ENCODE results near the gene SLC25A34. TPM values are rescaled to one million over a fixed set of nuclear protein-coding genes. Genes with fewer than 3 reads are reported as not detected.

The SLC25A34 gene
- total RNA-seq, 2 donors from 2014 or later = 0.88 to 1.9 TPM

- Mint-ChIP-seq H3K27me3 (no peaks in the 10 kb centered on the region), H3K36me3 (no peaks in the 10 kb centered on the region), H3K4me3 (no peak overlapping the region), H3K27ac (no peak overlapping the region), H3K4me1 (ENCODE audit: low read depth in 2 of 2) (no peaks in the 10 kb centered on the region), H3K9me3 (no peaks in the 10 kb centered on the region)
- ATAC-seq (no peak), DNase-seq (ENCODE audit: low spot score) (no peak)
Observed at GRCh38 chr1:15733218-15733725, 2.8 kb upstream of the SLC25A34 start.

DNA sequence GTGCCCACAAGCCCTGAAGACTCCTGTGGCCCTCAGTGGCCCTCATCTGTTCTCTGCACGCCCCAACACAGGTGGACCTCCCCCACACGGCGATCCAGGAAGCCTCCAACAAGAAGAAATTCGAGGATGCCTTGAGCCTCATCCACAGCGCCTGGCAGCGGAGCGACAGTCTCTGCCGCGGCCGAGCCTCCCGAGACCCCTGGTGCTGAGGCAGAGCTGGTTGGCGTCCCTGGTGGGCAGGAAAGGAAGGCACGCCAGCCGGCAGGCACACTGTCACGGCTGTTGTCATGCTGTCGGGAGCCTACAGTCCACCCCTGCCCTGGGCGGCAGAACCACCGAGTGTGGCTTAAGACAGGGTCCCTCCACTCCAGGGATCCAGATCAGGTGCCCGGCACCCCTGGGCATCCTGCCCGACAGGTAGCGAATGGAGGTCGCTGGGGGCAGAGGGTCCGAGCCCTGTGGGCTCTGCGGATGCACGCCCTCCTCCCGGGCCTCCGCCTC is 2.3 kb upstream of the SLC25A34 start:
- no peaks in the 10 kb centered on the region for H3K9me3 Mint-ChIP-seq
- H3K27ac Mint-ChIP-seq = no peak overlapping the region
- no peaks in the 10 kb centered on the region for H3K27me3 Mint-ChIP-seq
- DNase-seq (ENCODE audit: low spot score) = no peak
- no peak overlapping the region for H3K4me3 Mint-ChIP-seq
- H3K4me1 Mint-ChIP-seq (ENCODE audit: low read depth in 2 of 2) = no peaks in the 10 kb centered on the region
- ATAC-seq = no peak
- no peaks in the 10 kb centered on the region for H3K36me3 Mint-ChIP-seq

- Mint-ChIP-seq H3K36me3 (no peaks in the 10 kb centered on the region), H3K4me3 (no peak overlapping the region), H3K27ac (no peak overlapping the region), H3K4me1 (ENCODE audit: low read depth in 2 of 2) (no peaks in the 10 kb centered on the region), H3K9me3 (no peaks in the 10 kb centered on the region), H3K27me3 (no peaks in the 10 kb centered on the region)
- DNase-seq (ENCODE audit: low spot score) (no peak), ATAC-seq (no peak)
Observed at GRCh38 chr1:15734296-15734695, 1.8 kb upstream of the SLC25A34 start.

DNA sequence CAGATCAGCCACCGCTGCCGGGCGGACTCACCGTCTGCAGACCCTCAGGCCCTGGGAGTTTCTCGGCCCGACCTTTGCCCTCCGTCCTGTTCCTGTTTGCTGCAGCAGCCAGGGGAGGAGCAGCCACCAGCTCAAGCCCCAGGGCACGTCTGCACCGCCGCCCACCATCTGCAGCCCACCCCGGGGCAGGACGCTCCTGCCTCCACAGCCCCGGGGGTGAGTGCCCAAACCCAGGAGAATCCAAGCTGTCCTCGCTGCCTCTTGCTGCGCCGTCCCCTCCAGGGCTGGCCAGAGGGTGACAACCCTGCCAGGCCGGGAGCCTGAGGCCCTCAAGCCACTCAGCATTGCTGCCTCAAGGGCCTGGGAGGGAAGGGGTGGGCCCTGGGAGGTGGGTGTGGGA is 1.2 kb upstream of the SLC25A34 start:
- ATAC-seq = no peak
- Mint-ChIP-seq H3K4me1 (ENCODE audit: low read depth in 2 of 2) (no peaks in the 10 kb centered on the region), H3K36me3 (no peaks in the 10 kb centered on the region), H3K27me3 (no peaks in the 10 kb centered on the region), H3K4me3 (no peak overlapping the region), H3K9me3 (no peaks in the 10 kb centered on the region), H3K27ac (no peak overlapping the region)
- DNase-seq (ENCODE audit: low spot score) = no peak

DNA sequence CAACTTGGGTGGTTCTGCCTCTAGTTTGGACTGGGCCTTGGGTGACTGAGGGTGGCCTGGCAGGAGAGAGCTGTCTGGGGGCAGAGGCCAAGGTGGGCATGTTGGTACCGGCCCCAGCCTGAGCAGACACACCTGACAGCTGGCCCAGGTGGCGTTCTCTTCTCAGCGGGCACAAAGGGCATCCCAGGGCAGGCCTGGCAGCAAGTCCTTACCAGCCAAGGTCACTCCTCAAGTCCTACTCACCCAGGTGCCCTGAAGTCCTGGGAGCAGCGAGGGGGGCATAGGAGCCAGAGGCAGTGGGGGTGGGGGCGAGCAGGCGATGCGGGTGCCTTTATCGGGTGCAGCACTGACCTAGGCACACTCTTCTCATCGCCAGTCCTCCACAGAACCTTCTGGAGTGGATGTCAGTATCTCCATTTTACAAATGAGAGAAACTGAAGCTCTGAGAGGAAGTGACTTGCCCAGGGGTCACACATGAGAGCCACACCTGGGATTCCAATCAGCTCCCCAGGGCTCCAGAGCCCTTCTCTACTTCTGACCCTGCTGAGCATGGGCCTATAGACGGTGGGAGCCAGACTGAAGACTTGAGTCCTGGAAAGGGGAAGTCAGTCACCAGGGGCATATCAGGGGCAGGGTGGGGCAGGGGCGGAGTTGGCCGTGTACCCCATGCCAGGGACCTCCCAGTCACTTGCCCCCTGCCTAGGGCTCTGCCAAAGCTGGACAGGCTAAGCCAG is 587 bp upstream of the SLC25A34 start:
- Mint-ChIP-seq H3K36me3 (no peaks in the 10 kb centered on the region), H3K4me3 (no peak overlapping the region), H3K9me3 (no peaks in the 10 kb centered on the region), H3K27ac (no peak overlapping the region), H3K27me3 (no peaks in the 10 kb centered on the region), H3K4me1 (ENCODE audit: low read depth in 2 of 2) (no peaks in the 10 kb centered on the region)
- DNase-seq (ENCODE audit: low spot score) (no peak), ATAC-seq (no peak)

GRCh38 chr1:15736892-15737261 is 819 bp downstream of the SLC25A34 start:
- H3K4me3 Mint-ChIP-seq = no peak overlapping the region
- H3K4me1 Mint-ChIP-seq (ENCODE audit: low read depth in 2 of 2) = peaks cover 0 to 5% of the 10 kb centered on the region in 2 donors
- ATAC-seq (no peak), DNase-seq (ENCODE audit: low spot score) (no peak)
- H3K27ac Mint-ChIP-seq = no peak overlapping the region
- no peaks in the 10 kb centered on the region for H3K36me3 Mint-ChIP-seq
- H3K9me3 Mint-ChIP-seq = no peaks in the 10 kb centered on the region
- no peaks in the 10 kb centered on the region for H3K27me3 Mint-ChIP-seq

GRCh38 chr1:15737324-15738319 is 1.6 kb downstream of the SLC25A34 start:
- Mint-ChIP-seq H3K27me3 (no peaks in the 10 kb centered on the region), H3K9me3 (no peaks in the 10 kb centered on the region), H3K4me1 (ENCODE audit: low read depth in 2 of 2) (peaks cover 0 to 5% of the 10 kb centered on the region in 2 donors), H3K27ac (no peak overlapping the region), H3K36me3 (no peaks in the 10 kb centered on the region), H3K4me3 (no peak overlapping the region)
- ATAC-seq (no peak), DNase-seq (ENCODE audit: low spot score) (no peak)

DNA sequence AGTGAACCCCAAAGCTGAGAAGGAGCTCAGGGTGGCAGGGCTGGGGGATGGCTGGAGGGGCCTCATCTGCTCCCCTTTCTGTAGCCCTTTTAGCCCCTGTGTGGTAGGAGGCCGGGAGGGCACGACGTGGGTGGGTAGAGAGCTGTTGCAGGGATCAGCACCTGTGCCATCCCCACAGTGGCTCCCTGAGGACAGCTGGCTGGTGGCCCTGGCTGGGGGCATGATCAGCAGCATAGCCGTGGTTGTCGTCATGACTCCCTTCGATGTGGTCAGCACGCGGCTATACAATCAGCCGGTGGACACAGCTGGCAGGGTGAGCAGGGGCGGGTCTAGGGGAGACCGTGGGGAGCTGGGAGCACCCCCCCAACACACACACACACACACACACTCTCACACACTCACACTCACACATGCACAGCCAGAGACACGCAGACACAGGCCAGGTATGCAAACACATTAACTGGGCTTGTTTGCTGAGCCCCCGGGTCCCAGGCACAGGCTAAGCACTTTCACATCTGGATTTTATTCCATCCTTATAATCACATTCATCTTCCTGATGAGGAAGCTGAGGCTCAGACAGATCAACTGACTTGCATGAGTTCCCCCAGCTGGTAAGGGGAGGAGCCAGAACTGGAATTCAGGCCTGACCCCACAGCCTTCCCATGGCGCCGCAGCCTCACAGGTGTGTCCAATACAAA is 2.5 kb downstream of the SLC25A34 start:
- H3K4me1 Mint-ChIP-seq (ENCODE audit: low read depth in 2 of 2) = peaks cover 0 to 5% of the 10 kb centered on the region in 2 donors
- no peaks in the 10 kb centered on the region for H3K9me3 Mint-ChIP-seq
- H3K27me3 Mint-ChIP-seq = no peaks in the 10 kb centered on the region
- no peak overlapping the region for H3K27ac Mint-ChIP-seq
- DNase-seq (ENCODE audit: low spot score) (no peak), ATAC-seq (no peak)
- H3K36me3 Mint-ChIP-seq = no peaks in the 10 kb centered on the region
- H3K4me3 Mint-ChIP-seq = no peak overlapping the region

DNA sequence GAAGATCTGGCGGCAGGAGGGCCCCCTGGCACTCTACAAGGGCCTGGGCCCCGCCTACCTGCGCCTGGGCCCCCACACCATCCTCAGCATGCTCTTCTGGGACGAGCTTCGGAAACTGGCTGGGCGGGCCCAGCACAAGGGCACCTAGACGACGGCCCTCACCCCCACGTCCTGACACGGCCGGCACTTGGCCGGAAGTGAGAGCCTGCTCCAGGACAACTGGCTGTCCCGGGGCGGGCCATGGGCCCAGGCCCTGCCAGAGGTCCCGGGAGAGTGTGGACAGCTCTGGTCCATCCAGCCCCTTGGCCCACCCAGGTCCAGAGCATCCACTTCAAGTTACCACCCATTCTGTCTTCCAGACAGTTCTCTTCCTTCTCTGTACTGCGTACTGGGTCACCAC is 3.2 kb downstream of the SLC25A34 start:
- Mint-ChIP-seq H3K4me3 (no peak overlapping the region), H3K36me3 (no peaks in the 10 kb centered on the region), H3K9me3 (no peaks in the 10 kb centered on the region), H3K27me3 (no peaks in the 10 kb centered on the region), H3K27ac (no peak overlapping the region), H3K4me1 (ENCODE audit: low read depth in 2 of 2) (peaks cover 0 to 5% of the 10 kb centered on the region in 2 donors)
- ATAC-seq (no peak), DNase-seq (ENCODE audit: low spot score) (no peak)

GRCh38 chr1:15739745-15740144 is 3.7 kb downstream of the SLC25A34 start:
- DNase-seq (ENCODE audit: low spot score) (no peak), ATAC-seq (no peak)
- Mint-ChIP-seq H3K4me1 (ENCODE audit: low read depth in 2 of 2) (peaks cover 0 to 5% of the 10 kb centered on the region in 2 donors), H3K36me3 (no peaks in the 10 kb centered on the region), H3K27ac (no peak overlapping the region), H3K9me3 (no peaks in the 10 kb centered on the region), H3K27me3 (no peaks in the 10 kb centered on the region), H3K4me3 (no peak overlapping the region)

GRCh38 chr1:15740924-15741850 is 5.1 kb downstream of the SLC25A34 start:
- Mint-ChIP-seq H3K27ac (no peak overlapping the region), H3K4me1 (ENCODE audit: low read depth in 2 of 2) (peaks cover 0 to 5% of the 10 kb centered on the region in 2 donors), H3K9me3 (no peaks in the 10 kb centered on the region), H3K27me3 (no peaks in the 10 kb centered on the region), H3K36me3 (no peaks in the 10 kb centered on the region), H3K4me3 (no peak overlapping the region)
- DNase-seq (ENCODE audit: low spot score) (no peak), ATAC-seq (peak in 1 of 2 donors; percentile 70)

GRCh38 chr1:15742339-15742801 is 6.3 kb downstream of the SLC25A34 start, which contains the start of gene TMEM82:
Gene TMEM82, plus strand, starts transcription at chr1:15742499. Its CDS starts 61 bp downstream, at chr1:15742560.
- H3K27ac Mint-ChIP-seq = no peak within 1 kb of the TSS
- H3K36me3 Mint-ChIP-seq = no peaks in the 10 kb centered on the region
- peaks cover 0 to 5% of the 10 kb centered on the region in 2 donors for H3K4me1 Mint-ChIP-seq (ENCODE audit: low read depth in 2 of 2)
- no peak within 1 kb of the TSS for H3K4me3 Mint-ChIP-seq
- no peak for DNase-seq (ENCODE audit: low spot score)
- H3K27me3 Mint-ChIP-seq = no peaks in the 10 kb centered on the region
- no peaks in the 10 kb centered on the region for H3K9me3 Mint-ChIP-seq
- no peak for ATAC-seq
